Stimulated activated CD8-positive, alpha-beta memory T cell treated with anti-CD3 and anti-CD28 coated beads, Interleukin-7, amount 100 ng/mL, for 1 hour (primary cell): Measurements from ENCODE around the gene SYNE2.

Experiments
- DNase-seq, 2 donors: peaks; one replicate each; pipeline ENCODE4 v3.0.0-alpha.2; 2020; ENCODE audit warnings: low read depth in 2 of 2

Gene SYNE2

DNA sequence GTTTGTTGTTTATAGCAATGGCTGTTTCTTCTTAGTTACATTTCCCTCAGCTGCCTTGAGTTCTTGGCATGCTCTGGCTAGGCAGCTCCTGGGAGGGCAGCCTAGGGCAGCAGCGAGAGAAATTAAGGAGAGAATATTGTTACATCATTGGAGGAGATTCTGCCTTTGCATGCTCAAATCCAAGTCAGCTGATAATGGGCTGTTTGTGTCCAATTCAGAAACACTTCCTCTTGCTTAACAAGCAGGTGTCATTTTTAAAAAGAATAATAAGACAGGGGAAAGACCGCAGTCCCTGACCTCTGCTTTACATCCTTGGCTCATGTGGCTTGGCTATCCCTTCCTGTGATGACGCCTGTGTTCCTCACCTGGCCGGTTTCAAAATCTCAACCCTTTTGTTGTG lies 364.5 kb downstream of the SYNE2 start:
- no peak for DNase-seq

DNA sequence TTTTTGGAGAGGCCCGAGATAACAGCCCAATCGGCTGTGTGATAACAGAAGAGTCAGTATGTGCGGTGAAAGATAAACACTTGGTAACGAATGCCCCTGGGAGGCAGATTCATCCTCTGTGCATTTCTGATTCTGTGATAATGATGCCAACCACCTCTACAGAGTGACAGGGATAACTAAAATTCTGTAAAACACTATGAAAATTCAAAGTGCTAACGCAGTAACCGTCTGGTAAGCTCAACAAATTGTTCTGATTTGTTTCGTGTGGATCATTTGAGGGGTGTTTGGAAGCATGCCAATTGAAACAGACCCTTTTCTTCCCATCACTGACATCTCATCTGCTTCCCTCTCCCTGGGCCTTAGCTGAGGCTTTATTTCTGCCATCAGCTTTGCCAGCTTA lies 365.0 kb downstream of the SYNE2 start:
- no peak for DNase-seq

DNA sequence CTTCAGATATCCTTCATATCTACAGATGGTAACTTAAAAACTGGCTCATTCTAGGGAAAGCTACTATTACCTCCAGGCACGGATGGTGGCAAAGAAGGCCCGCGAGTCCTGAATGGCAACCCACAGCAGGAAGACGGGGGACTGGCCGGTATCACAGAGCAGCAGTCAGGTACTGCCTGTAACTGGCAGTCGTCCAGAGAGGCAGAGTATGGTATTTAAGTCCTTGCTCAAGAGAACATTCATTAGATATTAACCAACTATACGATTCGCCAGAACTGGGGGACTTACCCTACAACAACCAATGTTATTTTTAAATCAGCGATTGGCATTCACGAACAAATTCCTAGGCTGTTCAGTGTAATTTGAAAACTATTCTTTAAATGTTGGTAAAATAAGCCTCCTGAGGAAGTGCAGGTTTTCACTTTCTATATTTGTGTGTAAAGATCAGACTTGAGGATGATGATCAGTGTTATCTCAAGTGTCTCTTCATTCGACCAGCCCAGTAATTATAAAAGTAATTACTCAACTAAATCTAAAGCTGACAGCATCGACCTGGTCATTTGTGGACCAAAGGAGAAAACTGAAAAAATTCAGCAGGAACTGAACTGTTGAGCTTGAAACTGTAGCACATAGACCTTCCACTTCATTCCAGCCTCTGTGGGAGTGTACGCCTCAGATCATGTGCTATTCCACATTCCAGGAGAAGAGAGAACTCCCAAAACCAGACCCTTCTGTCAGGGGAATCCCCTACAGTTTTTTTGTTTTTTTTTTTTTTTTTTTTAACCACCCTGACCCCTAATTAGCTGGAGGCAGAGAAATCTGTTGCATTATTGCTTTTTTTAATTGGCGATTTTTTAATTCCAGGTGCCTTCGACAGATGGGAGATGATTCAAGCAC lies 365.8 kb downstream of the SYNE2 start:
- no peak for DNase-seq

DNA sequence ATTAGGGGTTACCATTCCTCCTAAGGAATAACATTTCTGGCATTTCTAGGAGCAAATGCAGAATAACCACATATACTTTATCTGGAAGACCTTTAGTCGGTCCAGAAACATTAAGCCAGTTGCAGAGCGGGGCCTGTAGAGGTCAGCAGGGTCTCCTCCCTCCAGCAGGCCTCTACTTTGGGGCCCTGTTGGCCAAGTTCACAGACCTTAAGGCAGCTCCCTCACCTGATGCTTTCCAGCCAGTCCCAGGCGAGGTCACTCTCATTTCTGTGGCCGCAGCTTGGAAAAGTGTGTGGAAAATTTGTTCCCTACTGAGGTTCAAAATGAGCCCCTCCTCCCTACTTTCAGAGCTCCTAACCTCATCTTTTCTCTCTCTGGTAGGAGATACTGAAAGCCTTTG lies 367.3 kb downstream of the SYNE2 start:
- no peak for DNase-seq

DNA sequence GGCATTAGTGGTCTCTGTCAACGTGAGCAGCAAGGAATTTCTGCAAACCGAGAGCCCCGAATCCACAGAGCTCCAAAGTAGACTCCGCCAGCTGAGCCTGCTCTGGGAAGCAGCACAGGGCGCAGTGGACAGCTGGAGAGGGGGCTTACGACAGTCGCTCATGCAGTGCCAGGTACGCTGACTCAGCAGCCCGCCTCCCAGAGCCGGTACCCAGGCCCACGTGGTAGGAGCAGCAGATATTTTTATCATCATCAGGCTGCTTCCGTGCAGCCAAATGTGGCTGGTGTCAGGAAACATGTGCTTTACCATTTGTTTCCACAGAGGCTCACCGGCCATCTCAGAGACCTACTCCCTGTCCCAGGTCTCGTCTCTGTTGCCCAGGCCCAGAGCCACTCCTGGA lies 367.7 kb downstream of the SYNE2 start:
- no peak for DNase-seq

DNA sequence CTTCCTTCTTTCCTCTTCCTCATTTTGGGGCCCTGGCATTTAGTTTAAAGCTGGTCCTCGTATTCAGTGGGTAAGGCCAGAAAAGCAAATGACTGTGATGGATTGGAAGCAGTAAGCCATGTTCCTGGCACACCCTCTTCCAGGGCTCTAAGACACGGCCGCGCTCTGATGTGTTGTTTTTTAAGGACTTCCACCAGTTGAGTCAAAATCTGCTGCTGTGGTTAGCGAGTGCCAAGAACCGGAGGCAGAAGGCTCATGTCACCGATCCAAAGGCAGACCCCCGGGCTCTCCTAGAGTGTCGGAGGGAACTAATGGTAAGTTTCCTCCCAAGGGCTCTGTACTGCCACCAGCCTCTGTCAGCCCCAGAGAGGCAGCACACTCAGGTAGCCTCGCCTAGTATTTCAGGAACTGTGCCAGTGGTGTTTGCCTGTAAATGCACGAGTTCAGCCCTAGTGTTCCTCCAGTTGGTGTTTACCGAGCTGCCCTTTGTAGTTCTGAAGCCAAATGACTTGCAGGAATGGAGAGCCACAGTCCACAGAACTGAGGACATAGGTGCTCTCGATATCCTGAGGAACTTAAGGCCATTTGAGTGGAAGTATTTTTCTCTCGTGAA lies 368.7 kb downstream of the SYNE2 start:
- no peak for DNase-seq

DNA sequence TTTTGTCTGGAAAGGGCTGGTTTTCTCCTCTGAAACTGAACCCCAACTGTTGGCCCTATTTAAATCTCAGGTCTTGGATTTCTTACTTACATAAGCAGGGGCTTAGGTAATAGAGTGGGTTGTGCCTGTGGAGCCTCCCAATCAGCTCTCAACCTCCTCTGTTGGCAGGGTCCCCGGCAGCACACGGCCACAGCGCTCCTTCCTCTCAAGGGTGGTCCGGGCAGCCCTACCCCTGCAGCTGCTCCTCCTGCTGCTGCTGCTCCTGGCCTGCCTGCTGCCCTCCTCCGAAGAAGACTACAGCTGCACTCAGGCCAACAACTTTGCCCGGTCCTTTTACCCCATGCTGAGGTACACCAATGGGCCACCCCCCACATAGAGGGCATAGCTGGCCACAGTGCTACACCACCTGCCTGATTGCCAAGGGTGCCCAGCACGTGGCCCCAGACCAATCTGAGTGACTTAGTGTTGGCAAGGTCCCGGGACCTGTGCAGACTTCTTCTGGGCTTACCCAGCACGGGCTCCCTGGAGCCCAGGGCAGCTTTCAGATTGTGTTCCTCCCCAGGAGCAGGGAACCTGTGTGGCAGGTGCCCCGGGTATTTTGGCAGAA lies 372.4 kb downstream of the SYNE2 start:
- DNase-seq = no peak

DNA sequence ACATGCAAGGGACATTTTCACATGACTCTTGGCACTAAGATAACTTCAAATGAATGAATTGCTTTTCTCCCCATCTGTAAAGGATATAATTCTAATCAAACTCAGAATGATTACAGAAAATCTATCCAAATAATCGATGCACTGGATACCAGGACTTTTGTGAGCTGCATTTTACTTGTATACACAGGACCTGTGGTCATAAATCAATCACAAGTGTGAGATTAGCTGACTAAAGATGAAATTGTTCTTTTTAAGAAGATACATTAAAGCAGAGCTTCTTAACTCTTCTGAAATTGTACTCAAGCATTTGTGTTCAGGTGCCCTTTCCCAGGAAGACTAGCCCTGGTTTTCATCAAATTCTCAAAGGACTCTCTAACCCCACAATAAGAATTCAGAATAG lies 375.1 kb downstream of the SYNE2 start:
- no peak for DNase-seq

DNA sequence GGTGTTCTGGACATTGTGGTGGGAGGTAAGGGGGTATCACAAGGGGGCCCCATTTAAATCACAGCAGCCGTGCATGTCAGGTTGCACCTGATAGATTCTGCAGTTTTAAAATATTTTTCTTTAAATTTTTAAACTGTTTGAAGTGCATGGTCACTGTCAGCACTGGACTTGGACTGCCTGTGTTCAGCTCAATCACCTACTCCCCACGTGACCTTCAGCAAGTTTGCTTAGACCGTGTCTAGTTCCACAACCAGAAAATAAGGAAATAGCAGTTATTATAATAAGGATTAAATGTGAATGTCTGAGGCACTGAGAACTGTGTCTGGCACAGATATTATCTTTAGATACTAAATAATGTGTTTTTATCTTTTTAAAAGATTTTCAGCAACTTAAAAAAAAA lies 376.7 kb downstream of the SYNE2 start:
- DNase-seq = no peak

DNA sequence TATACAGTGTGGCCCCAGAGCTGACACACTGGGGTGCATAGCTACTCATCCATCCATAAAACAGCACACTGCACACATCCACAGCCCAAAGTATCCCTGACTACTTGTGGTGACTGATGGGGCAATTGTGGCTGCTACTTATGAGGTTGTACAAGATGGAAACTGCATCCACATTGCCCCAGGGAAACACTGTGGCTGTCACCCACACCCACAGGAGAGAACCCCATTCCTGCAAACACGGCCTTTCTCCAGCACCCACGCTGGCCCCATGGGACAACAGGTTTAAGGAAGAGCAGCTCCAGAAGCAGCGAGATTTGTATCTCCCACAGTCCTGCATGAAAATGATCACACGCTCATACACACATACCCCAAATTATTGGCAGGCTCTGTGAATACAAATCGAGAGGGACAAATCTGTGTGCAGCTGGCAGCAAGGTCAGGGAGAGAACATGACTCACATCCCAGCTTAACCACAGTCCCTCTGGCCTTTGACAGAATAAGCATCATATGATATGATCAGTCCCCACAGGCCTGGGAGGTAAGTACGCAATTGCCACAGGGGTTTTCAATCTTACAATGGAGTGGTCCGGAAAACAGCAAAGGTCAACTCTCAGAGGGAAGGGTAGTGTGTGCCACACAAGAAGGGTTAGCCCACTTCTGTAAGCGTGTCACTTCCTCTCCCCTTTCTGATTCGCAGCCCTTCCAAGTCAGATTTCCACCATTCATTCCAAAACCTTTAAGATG lies 379.5 kb downstream of the SYNE2 start:
- DNase-seq = no peak

DNA sequence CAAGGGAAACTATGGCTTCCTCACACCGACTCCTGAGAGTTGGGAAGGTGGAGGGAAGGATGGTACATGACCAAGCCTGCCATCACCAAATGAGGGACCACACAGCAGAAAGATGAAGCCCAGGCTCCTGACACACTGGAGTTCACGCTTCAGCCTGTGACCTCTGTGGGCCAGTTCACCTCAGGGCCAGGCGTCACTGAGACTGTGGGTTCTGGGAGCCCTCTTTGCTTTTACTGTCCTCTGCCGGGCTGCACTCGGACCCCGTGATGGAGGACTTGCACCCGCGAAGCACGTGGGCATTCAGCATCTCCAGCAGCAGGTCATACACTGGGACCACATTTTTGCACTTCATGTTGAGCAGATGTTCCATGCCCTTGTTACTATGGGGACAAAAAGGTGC lies 380.1 kb downstream of the SYNE2 start:
- DNase-seq = no peak

DNA sequence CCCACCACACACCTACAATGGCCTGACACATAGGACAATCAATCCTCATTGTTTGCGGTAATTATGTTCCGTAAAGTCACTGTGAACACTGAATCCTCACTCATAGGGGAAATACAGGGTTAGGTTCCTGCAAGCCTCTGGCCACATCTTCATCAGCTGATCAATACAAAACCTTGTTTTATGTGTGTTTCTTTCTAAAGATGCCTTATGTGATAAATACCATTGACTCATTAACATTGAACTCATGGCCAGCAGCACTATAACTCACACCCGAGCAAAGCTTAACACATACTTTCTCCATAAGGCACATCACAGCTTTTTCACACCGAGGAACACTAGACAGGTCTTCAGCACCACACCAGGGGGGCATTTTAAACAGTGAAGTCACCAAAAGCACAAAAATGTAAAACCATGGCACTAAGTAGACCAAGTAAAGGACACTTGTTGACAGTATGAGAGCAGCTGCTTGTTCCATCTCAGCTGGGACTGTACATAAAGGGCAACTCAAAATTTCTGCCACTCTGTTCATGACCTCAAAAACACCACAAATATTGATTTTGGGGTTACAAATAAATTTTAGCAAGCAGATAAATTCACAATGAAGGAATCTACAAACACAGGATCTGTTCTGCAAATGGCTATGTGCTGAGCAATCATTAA lies 380.9 kb downstream of the SYNE2 start:
- DNase-seq = no peak

DNA sequence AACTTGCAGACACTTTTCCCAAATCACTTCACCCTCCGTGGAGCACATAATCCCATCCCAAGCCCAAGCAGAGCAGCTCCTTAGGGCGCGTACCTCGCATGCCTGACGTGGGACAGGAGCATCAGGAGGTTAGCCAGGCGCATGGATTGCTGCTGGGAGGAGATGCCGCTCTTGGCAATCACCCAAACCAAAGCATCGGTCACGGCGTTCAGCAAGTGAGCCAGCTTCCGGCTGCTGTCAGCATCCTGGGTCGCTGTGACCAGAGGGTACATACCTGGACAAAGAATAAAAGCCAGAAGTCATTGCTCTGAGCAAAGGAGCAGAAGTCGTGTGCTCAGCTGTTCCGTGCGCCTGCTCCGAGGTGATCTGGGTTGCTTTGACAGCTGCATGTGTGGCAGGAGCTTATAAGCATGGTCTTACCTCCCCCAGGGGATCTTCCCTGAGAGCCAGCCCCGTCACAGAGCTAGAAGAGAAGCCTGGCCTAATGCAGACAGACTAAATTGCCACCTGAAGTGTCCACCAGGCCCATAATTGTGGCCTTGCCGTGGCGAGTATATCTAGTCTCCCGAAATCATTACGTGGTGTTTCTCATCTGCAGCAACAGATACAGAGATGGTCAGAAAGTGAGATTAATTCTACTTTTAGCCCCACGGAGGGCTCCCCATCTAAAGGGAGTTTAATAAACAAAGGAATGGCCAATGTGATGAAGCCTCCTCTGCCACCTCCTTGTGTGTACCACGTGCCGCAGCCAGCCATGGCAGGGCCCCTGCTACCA lies 382.3 kb downstream of the SYNE2 start:
- no peak for DNase-seq

DNA sequence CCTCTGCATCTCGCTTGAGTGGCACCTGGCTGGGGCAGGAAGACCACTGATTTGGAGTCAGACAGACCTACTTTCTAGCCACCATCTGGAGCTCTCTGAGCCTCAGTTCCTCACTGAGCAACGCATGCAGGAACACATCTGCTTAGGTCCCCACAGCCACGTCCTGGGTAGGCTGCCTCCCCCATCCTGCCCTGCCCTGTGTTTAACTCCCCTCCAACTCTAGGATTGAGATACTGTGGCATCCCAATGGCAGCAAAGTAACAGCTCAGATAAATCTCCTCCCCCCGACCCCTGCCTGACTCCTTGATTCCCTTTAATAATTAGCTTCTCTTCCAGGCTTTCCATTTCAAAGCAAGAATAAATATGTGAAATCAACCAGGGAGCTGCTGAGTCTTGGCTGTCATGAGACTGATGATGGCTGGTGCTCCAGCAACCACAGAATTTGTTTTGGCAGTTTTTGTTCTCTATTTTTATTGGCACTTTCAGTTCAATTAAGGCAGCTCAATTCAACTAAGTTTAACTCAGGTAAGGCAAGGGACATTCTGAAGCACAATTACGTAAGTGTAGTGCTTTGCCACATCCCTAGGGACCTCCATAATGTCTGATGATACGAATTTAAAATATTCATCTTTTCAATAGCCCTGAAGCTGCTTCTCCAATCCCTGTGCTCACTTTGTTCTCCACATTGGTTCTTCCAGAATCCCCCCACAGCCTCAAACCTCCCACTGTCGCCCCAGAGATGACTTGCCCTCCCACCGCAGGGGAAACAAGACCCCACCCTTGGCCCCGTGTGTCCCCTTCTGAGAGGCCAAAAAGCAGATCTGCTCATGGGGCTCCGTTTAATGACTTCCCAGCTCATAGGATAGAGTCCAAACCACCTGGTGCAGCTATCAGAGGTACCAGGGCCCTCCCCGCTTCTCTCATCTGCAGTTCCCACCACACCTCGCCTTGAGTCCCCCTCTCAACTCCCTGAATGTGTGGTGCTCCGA lies 383.1 kb downstream of the SYNE2 start:
- no peak for DNase-seq

DNA sequence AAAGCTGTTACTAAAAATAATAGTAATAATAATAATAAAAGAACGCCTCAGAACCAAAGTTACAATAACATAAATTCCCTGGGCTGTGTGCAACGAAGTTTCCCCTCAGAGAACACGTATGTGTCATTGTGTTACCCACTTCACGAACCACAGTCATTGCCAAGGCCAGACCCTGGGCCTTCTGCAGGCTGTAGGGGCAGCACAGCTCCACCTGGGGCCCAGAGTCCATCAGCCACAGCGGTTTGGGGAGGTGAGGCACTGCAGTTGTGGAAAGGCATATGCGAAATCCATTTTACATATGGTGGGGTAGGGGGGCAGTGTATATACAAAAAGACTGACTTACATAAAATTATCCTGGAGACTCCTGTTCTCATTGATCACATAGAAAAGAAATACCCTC lies 385.2 kb downstream of the SYNE2 start:
- DNase-seq = no peak

DNA sequence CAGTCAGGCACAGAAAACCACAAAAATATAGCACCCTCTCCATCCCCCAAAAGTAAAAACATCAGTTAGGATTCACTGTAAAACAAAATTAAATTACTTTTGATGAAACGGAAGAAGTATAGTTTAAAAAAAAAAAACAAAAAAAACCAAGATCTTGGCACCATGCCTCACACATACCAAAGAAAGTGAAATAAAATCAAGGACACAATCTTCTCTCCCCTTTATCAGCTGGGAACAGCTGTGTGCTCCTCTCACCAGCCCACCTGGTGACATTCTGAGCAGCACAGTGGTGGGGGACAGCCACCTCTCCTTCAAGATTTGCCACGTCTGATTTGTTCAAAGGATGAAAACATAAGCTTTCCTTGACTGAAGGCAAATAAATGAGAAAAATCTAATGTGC lies 385.8 kb downstream of the SYNE2 start:
- no peak for DNase-seq

DNA sequence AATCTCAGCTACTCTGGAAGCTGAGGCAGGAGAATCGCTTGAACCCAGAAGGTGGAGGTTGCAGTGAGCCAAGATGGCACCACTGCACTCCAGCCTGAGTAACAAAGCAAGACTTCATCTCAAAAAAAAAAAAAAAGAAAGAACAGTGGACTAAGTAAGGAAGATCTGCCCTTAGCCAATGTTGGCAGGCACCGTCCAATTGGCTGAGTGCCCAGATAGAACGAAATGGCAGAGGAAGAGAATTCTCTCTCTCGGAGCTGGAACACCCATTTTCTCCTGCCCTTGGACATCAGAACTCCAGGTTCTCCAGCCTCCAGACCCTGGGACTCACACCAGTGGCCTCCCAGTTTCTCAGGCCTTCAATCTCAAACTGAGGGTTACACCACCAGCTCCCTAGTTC lies 391.5 kb downstream of the SYNE2 start:
- no peak for DNase-seq

DNA sequence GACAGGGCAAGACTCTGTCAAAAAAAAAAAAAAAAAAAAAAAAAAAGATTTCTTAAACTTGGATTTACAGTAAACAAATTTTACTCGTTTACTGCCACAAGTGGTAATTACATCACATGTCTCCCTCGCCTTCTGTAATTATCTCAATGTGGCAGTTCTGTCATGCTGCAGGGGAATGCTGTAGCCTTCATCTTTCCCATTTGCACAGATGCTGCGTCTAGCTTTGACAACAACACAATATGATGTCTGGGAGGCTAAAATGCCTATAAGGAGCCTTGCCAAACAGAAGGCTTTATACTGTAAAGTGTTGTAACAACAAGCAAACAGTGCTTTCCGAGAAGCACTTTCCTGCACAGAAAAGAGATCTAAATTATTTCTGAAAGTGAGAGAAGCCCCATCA lies 392.7 kb downstream of the SYNE2 start:
- no peak for DNase-seq

DNA sequence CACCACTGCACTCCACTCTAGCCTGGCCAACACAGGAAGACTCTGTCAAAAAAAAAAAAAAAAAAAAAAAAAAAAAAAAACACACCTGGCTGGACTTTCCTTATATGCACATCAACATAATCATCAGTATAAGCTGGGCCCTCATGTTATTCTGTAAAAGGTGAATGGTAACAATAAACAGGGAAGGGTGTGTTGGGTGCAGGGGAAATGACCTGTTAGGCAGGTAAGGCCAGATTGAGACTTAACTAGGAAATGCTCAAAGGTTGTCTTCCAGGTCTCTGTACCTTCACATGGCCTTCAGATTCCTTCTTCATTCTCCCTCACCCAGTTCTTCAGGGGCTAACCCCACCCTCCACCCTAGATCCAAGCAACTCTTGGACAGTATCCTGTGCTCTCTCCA lies 393.9 kb downstream of the SYNE2 start:
- no peak for DNase-seq

DNA sequence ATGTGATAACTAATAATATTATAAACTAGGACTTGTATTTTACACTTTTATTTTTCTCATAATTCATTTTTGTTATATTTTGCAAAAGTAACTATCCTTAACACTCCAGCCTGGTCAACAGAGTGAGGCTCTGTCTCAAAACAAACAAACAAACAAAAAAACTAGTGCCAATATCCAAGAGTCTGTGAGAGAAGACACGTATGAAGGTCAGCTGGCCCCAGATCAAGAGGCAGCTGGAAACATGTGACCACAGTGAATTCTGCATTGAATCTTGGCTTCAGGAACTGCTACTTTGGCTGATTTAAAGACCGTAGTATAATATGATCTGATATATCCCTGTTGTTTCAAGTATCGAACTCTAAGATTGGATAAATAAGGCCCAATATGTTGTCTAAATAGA lies 394.4 kb downstream of the SYNE2 start:
- DNase-seq = no peak
